Measurements from ENCODE around the gene MMP21. TPM values are rescaled to one million over a fixed set of nuclear protein-coding genes. Genes with fewer than 3 reads are reported as not detected.

Gene MMP21
- total and polyA plus RNA-seq, 10 donors, result 0.09 to 0.68 (median 0.30) TPM; not detected in 2

- Histone ChIP-seq H3K27me3 (replicated peaks in 1 of 7) (peaks cover 0 to 21% (median 0%) of the 10 kb centered on the region in 7 donors), H3K36me3 (peaks cover 0 to 17% (median 0%) of the 10 kb centered on the region in 6 donors), H3K4me3 (no peak overlapping the region), H3K27ac (no peak overlapping the region), H3K9me3 (no peaks in the 10 kb centered on the region), H3K4me1 (no peaks in the 10 kb centered on the region)
- no peak for DNase-seq
- no peak for TF ChIP-seq POLR2A (IDR thresholded peaks at IDR 0.05)
- TF ChIP-seq POLR2AphosphoS5 (IDR thresholded peaks at IDR 0.05), result peak in 1 of 3 donors; percentile 20
- no peak for TF ChIP-seq CTCF (IDR thresholded peaks at IDR 0.05 in 8 of 11, conservative IDR thresholded peaks at IDR 0.05 in 3 of 11)
- intact Hi-C loops (cut with DNase I; ENCODE audit: low total_unique reads), result no loop called here
- 92 to 95% (median 94%) methylated on average over 28 of the region's 28 CpGs for WGBS, 5 donors
These were observed 3.3 kb downstream of the MMP21 start for GRCh38 chr10:125772112-125772863.

GRCh38 chr10:125770844-125771243 is 4.8 kb downstream of the MMP21 start:
- no peak for TF ChIP-seq POLR2A (IDR thresholded peaks at IDR 0.05)
- no peak for TF ChIP-seq CTCF (IDR thresholded peaks at IDR 0.05 in 8 of 11, conservative IDR thresholded peaks at IDR 0.05 in 3 of 11)
- no peak for TF ChIP-seq POLR2AphosphoS5 (IDR thresholded peaks at IDR 0.05)
- no peaks in the 10 kb centered on the region for H3K9me3 ChIP-seq
- H3K4me3 ChIP-seq, result no peak overlapping the region
- no peak overlapping the region for H3K27ac ChIP-seq
- peaks cover 0 to 21% (median 0%) of the 10 kb centered on the region in 7 donors for H3K27me3 ChIP-seq (replicated peaks in 1 of 7)
- no peaks in the 10 kb centered on the region for H3K4me1 ChIP-seq
- no peak for DNase-seq
- intact Hi-C loops (cut with DNase I; ENCODE audit: low total_unique reads), result no loop called here
- peaks cover 0 to 32% (median 3%) of the 10 kb centered on the region in 6 donors for H3K36me3 ChIP-seq
- 87 to 95% (median 92%) methylated on average over 5 of the region's 5 CpGs for WGBS, 5 donors

- H3K27ac ChIP-seq, result peak overlapping the region in 3 of 8 donors; percentile 23 to 43 (median 35)
- WGBS, 5 donors, result 93 to 96% (median 94%) methylated on average over 12 of the region's 12 CpGs
- DNase-seq, result no peak
These were observed 6.4 kb downstream of the MMP21 start for GRCh38 chr10:125769175-125769574.

More at GRCh38 chr10:125769175-125769574, 6.4 kb downstream of the MMP21 start:
- no peak overlapping the region for H3K4me3 ChIP-seq
- intact Hi-C loops (cut with DNase I; ENCODE audit: low total_unique reads), result no loop called here
- H3K9me3 ChIP-seq, result no peaks in the 10 kb centered on the region
- peaks cover 0 to 10% (median 0%) of the 10 kb centered on the region in 7 donors for H3K27me3 ChIP-seq (replicated peaks in 1 of 7)
- no peaks in the 10 kb centered on the region for H3K4me1 ChIP-seq
- TF ChIP-seq POLR2AphosphoS5 (IDR thresholded peaks at IDR 0.05) (peak in 1 of 3 donors; percentile 32), POLR2A (IDR thresholded peaks at IDR 0.05) (no peak), CTCF (IDR thresholded peaks at IDR 0.05 in 8 of 11, conservative IDR thresholded peaks at IDR 0.05 in 3 of 11) (no peak)
- peaks cover 0 to 48% (median 20%) of the 10 kb centered on the region in 6 donors for H3K36me3 ChIP-seq
